Cardiac fibroblast (primary cell): ENCODE results near the gene BTBD9.

Experiments used
- DNase-seq, 2 donors: peaks; one replicate each; pipeline versions ENCODE4 v3.0.0 to v3.0.0-alpha.2; 2010; ENCODE audit warnings: low read depth in 2 of 2
- H3K4me3 ChIP-seq, 2 donors: replicated peaks in 1 of 2; 1 replicate in 1 of 2; 2 replicates in 1 of 2; pipeline ENCODE4 v1.5.1; 2011; ENCODE audit warnings: low read depth in 2 of 2, low read length in 2 of 2, mild to moderate bottlenecking in 2 of 2, moderate library complexity in 1 of 2
- TF ChIP-seq, protein P1 (sequence below): IDR thresholded peaks from one replicate; pipeline ENCODE4 v1.5.1; 2011; ENCODE audit warnings: low read depth, mild to moderate bottlenecking, low read length, inconsistent platforms

BTBD9 gene

DNA sequence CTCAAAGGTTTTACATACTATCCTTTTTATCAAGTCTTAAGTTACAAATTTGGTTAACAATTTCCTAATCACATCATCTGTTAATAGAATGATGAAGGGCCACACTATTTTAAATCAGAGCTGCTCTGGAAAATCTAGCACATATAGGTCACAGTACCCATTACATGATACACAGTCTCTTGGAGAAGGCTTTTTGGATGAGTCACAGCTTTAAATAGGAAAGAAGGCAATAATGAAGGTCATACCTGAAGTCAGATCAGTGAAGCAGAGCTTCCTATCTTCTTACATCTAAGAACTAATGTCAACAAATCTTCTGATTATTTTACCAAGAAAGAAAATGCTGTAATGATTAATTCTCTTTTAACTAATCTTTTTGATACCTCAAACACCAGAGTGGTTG, 248.5 kb downstream of the BTBD9 start:
- TF ChIP-seq, protein P1, sequence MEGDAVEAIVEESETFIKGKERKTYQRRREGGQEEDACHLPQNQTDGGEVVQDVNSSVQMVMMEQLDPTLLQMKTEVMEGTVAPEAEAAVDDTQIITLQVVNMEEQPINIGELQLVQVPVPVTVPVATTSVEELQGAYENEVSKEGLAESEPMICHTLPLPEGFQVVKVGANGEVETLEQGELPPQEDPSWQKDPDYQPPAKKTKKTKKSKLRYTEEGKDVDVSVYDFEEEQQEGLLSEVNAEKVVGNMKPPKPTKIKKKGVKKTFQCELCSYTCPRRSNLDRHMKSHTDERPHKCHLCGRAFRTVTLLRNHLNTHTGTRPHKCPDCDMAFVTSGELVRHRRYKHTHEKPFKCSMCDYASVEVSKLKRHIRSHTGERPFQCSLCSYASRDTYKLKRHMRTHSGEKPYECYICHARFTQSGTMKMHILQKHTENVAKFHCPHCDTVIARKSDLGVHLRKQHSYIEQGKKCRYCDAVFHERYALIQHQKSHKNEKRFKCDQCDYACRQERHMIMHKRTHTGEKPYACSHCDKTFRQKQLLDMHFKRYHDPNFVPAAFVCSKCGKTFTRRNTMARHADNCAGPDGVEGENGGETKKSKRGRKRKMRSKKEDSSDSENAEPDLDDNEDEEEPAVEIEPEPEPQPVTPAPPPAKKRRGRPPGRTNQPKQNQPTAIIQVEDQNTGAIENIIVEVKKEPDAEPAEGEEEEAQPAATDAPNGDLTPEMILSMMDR, result no peak

GRCh38 chr6:38389875-38390274, 249.9 kb downstream of the BTBD9 start:
- H3K4me3 ChIP-seq, result no peak overlapping the region
- no peak for DNase-seq
- TF ChIP-seq, protein P1, result no peak

More for the DNA sequence above, 248.5 kb downstream of the BTBD9 start:
- DNase-seq, result peak in 1 of 2 donors; percentile 19
- no peak overlapping the region for H3K4me3 ChIP-seq

- TF ChIP-seq, protein P1, result no peak
- no peak overlapping the region for H3K4me3 ChIP-seq
- DNase-seq, result peak; percentile 19 to 71
Measured at GRCh38 chr6:38387971-38388370, 251.8 kb downstream of the BTBD9 start.

DNA sequence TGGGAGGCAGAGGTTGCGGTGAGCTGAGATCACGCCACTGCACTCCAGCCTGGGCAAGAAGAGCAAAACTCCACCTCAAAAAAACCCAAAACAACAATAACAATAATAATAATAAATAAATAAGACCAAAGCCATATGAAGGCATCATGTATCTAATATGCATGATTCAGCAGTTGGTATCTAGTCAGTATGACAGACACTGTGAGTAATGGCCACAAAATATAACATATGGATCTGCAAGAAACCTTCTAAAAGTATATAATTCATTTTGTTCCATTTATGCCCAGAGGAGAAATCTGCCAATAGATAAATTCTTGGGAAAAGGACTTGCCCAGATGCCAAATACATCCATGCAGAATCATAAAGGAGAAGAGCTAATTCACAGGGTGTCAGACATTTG, 252.3 kb downstream of the BTBD9 start:
- TF ChIP-seq, protein P1, result no peak
- no peak for DNase-seq
- no peak overlapping the region for H3K4me3 ChIP-seq

GRCh38 chr6:38378801-38379200, 260.9 kb downstream of the BTBD9 start:
- no peak overlapping the region for H3K4me3 ChIP-seq
- no peak for DNase-seq
- TF ChIP-seq, protein P1, result no peak

GRCh38 chr6:38375937-38376336, 263.8 kb downstream of the BTBD9 start:
- TF ChIP-seq, protein P1, result no peak
- H3K4me3 ChIP-seq, result no peak overlapping the region
- no peak for DNase-seq

DNA sequence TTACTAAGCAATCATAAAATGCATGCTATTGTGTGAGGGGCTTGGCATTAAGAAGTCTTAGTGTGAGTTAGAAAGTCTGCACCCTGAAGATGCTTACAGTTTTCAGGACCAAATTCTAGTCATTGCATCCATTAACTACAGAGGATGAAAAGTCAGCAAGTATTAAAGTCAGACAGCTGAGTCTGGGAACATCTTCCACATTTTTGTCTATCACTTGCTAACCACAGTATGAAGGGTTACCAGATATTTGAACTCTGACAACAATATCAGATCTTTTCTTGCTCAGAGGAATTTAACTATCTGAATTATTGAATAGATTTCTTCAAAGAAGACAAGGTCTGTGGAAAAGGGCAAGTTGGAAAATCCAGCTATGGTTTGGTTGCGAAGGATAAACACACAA, 264.4 kb downstream of the BTBD9 start:
- TF ChIP-seq, protein P1, result no peak
- DNase-seq, result no peak
- no peak overlapping the region for H3K4me3 ChIP-seq
